Activated CD8-positive, alpha-beta memory T cell treated with anti-CD3 and anti-CD28 coated beads for 4 hours (primary cell): ENCODE results near the gene TM6SF1.
"Not testable (repeated sequence)": the region's sequence is repeated elsewhere in the genome, so short reads cannot be mapped to it uniquely, and the experiment has no call there.

Experiments used
- DNase-seq, 2 donors: peaks; one replicate each; pipeline ENCODE4 v3.0.0-alpha.2; 2020; ENCODE audit warnings: low read depth in 2 of 2

The TM6SF1 gene

GRCh38 chr15:83106994-83107840 is at the start of gene TM6SF1:
TSS of gene TM6SF1 (plus strand) at chr15:83107645. CDS start at chr15:83107681, 36 bp downstream.
- DNase-seq: no peak

- DNase-seq: no peak
Observed at GRCh38 chr15:83057696-83058376, 49.6 kb upstream of the TM6SF1 start.

GRCh38 chr15:83061680-83062079 is 45.8 kb upstream of the TM6SF1 start:
- DNase-seq: no peak

- no peak for DNase-seq
Observed at GRCh38 chr15:83062768-83063180, 44.7 kb upstream of the TM6SF1 start.

GRCh38 chr15:83063551-83063950 is 43.9 kb upstream of the TM6SF1 start:
- no peak for DNase-seq

GRCh38 chr15:83064859-83065258 is 42.6 kb upstream of the TM6SF1 start:
- DNase-seq: no peak

- no peak for DNase-seq
Observed at GRCh38 chr15:83065431-83065830, 42.0 kb upstream of the TM6SF1 start.

- DNase-seq: no peak
Observed at GRCh38 chr15:83066034-83066733, 41.3 kb upstream of the TM6SF1 start.

- DNase-seq: peak; percentile 66 to 80
Observed at GRCh38 chr15:83066734-83067637, 40.5 kb upstream of the TM6SF1 start, which contains the start of gene BTBD1. TSS of gene BTBD1 (minus strand) at chr15:83067252. CDS start at chr15:83067151, 101 bp downstream.

GRCh38 chr15:83067638-83067962 is 39.8 kb upstream of the TM6SF1 start:
- DNase-seq: no peak

- no peak for DNase-seq
Observed at GRCh38 chr15:83068054-83068453, 39.4 kb upstream of the TM6SF1 start.

- peak; percentile 4 to 13 for DNase-seq
Observed at GRCh38 chr15:83069211-83069642, 38.2 kb upstream of the TM6SF1 start.

GRCh38 chr15:83077491-83078230 is 29.8 kb upstream of the TM6SF1 start:
- no peak for DNase-seq

GRCh38 chr15:83078712-83079111 is 28.7 kb upstream of the TM6SF1 start:
- DNase-seq: no peak

GRCh38 chr15:83081256-83082014 is 26.0 kb upstream of the TM6SF1 start:
- DNase-seq: no peak

GRCh38 chr15:83082730-83083386 is 24.6 kb upstream of the TM6SF1 start:
- no peak for DNase-seq

GRCh38 chr15:83085461-83085860 is 22.0 kb upstream of the TM6SF1 start:
- not testable (repeated sequence) for DNase-seq

- not testable (repeated sequence) for DNase-seq
Observed at GRCh38 chr15:83085864-83086552, 21.4 kb upstream of the TM6SF1 start.

- no peak for DNase-seq
Observed at GRCh38 chr15:83087576-83087975, 19.9 kb upstream of the TM6SF1 start.
